GM12892 (cell line): ENCODE results near the gene KIF25.

Source experiments
- DNase-seq: peaks from one replicate; pipeline ENCODE4 v3.0.0; 2011; ENCODE audit not compliant: insufficient read length
- FAIRE-seq: peaks from 2 replicates; lab custom pipeline; 2011; peaks lifted over from hg19 to GRCh38; lab: Jason Lieb, UNC
- POLR2A ChIP-seq: IDR thresholded peaks from 2 replicates; pipeline ENCODE4 v1.6.1; 2011; ENCODE audit warnings: low read depth, low read length, control low read depth
- POLR2AphosphoS5 ChIP-seq: IDR thresholded peaks from 2 replicates; pipeline ENCODE4 v1.6.1; 2011; ENCODE audit warnings: low read depth, low read length, control low read depth
- TAF1 ChIP-seq: IDR thresholded peaks from 2 replicates; pipeline ENCODE4 v1.6.1; 2011; ENCODE audit warnings: low read depth, mild to moderate bottlenecking, control low read depth, low read length, borderline replicate concordance

Gene KIF25

GRCh38 chr6:168083514-168083885 lies 86.0 kb downstream of the KIF25 start:
- DNase-seq (no peak), FAIRE-seq (no peak)
- TF ChIP-seq TAF1 = no peak

- no peak for TF ChIP-seq POLR2A
- FAIRE-seq = no peak
These were observed 87.1 kb downstream of the KIF25 start for GRCh38 chr6:168084465-168085160.

GRCh38 chr6:168086066-168086465 lies 88.6 kb downstream of the KIF25 start:
- FAIRE-seq (no peak), DNase-seq (no peak)
- TF ChIP-seq POLR2A (no peak), TAF1 (no peak), POLR2AphosphoS5 (no peak)

More at GRCh38 chr6:168084465-168085160, 87.1 kb downstream of the KIF25 start:
- no peak for DNase-seq

DNA sequence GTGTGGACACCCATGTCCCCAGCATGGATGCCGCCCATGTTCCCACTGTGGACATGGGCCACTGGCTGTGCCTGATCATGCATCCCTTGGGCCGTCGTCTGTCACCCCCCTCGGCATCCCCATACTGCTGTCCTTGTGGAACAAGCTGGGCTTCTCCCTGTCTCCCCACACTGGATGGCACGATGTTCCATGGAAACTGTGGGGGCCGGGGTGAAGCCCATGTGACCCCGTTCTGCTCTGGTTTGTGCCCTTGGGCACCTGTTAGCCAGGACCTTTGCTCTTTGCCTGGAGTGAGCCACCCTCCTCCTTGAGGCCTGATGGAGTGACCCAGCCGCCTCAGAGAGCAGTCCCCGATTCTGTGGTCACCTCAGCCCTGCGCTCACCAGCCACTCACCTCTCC lies 89.1 kb downstream of the KIF25 start:
- TF ChIP-seq TAF1 = no peak
- no peak for TF ChIP-seq POLR2AphosphoS5
- TF ChIP-seq POLR2A = no peak
- FAIRE-seq (no peak), DNase-seq (no peak)

- DNase-seq (no peak), FAIRE-seq (no peak)
- TF ChIP-seq TAF1 (no peak), POLR2AphosphoS5 (no peak), POLR2A (no peak)
These were observed 90.1 kb downstream of the KIF25 start for GRCh38 chr6:168087436-168088160.

DNA sequence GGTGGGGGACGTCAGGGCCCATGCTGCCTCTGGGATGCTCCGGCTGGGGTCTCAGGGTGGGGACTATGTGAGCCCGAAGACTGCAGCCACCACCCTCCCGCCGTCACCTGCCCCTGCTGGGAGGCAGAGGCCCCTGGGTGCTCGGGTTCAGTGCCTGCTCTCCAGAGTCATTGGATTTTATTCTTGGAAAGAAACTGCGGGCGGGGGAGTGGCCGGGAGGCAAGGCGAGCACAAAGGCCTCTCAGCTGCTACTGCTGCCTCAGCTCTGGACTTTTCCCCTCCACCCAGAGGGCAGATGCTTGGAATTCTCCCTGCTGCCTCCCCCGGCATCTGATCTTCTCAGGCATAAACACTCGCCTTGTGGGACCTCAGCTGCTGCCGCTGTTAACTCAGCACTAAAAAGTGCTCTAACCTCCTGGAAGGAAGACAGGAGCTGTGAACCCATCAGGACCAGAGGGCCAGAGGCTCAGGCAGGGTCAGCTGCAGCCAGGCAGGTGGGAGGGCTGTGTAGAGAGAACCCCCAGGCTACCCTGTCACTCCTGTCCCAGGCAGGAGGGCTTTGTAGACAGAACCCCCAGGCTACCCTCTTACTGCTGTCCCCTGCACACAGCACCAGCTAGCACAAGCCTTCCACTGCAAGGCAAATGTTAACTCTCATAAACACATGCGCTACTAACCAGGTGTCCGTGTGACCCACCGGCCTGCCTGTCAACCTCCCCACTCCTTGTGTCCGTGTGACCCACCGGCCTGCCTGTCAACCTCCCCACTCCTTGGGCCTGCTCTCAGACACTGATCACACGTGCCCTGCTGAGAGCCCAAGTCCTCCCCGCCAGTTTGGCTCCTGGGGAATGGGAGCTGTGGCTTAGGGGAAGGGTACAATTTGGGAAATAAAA lies 90.9 kb downstream of the KIF25 start:
- FAIRE-seq (no peak), DNase-seq (no peak)
- no peak for TF ChIP-seq TAF1
- no peak for TF ChIP-seq POLR2AphosphoS5
- no peak for TF ChIP-seq POLR2A

DNA sequence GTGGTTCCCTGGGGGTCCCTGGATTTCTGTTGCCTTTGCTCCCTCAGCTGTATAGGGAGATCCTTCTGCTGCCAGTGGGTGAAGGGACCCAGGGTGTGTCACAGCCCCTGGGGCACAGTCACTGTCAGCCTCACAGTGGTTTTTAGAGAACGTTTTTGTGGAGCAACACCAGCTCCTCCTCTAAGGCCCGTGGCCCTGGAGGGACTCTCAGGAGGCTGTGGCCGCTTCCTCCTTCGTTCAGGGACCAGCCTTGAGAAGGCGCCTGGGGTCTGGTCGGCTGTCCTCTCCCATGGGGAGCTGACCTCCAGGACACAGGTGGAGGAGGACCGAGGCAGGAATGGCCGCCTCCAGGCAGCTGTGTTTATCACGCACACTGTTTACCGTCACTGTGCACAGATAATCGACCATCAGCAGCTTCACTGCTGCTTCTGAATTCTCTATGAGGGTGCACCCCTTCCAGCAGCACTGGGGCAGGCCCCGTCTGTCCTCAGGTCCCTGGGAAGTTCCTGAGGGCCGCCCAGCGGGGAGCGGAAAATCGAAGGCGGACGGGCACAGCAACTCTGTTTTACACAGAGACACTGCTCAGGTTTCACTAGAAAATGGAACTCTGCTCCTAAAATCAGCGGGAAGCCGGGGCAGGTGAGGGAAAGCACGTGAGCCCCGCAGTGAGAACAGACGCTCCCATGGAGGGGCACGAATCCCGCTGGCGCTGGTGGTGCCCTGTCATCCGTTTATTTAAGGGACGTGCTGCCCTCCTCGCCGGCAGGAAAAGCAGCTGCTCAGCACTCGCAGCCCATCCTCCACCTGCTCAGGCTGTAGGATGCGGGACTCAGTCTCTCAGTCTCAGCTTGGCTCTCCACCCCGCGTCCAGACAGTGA lies 92.0 kb downstream of the KIF25 start:
- DNase-seq = no peak
- TF ChIP-seq POLR2A (no peak), POLR2AphosphoS5 (no peak), TAF1 (no peak)
- FAIRE-seq = no peak

DNA sequence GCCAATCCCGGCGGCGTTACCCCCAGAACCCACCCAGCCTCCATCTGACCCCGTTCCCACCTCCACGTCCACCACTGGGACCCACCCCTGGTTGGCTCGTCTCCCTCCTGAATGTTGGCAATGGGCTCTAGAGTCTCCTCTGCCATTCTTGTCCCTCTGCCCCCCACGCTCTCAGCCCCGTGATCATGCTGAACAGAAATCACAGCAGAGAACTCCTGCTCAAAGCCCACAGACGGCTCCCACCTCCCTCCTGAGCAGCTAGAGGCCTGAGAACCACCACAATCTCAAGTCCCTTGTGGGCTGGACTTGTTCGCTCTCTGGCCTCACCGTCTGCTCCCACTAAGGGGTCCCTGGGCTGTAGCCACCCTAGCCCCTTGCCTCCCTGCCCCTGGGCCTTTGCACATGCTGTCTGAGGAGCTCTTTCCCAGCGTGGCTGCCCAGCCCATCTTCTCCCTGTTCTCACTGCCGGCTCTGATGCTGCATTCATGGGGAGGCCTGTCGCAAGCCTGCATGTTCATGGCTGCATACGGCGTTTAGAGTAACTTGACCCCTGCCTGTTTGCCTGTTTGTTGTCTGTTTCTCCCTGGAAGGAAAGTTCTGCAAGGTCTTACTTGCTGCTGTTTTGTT lies 92.7 kb downstream of the KIF25 start:
- FAIRE-seq (no peak), DNase-seq (no peak)
- TF ChIP-seq POLR2AphosphoS5 (no peak), TAF1 (no peak), POLR2A (no peak)

DNA sequence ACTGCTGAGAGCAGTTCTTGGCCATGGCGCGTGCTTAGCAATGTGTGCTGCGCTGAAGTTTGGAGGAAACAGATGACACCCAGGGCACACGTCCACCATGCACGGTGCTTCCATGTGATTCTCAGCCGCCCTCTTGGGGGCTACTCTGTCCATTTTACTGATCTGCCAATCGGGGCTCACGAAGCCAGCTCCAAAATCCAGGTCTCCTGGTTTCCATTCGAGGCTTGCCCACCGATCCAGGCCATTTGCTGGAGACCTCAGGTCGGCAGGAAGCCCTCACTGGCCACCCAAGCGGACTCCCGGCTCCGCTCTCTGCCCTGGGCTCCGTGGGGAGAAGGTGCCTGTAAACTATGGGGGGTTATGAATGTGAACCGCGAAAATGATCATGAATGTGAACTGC lies 93.2 kb downstream of the KIF25 start:
- no peak for DNase-seq
- no peak for FAIRE-seq
- TF ChIP-seq POLR2AphosphoS5 (no peak), TAF1 (no peak), POLR2A (no peak)

DNA sequence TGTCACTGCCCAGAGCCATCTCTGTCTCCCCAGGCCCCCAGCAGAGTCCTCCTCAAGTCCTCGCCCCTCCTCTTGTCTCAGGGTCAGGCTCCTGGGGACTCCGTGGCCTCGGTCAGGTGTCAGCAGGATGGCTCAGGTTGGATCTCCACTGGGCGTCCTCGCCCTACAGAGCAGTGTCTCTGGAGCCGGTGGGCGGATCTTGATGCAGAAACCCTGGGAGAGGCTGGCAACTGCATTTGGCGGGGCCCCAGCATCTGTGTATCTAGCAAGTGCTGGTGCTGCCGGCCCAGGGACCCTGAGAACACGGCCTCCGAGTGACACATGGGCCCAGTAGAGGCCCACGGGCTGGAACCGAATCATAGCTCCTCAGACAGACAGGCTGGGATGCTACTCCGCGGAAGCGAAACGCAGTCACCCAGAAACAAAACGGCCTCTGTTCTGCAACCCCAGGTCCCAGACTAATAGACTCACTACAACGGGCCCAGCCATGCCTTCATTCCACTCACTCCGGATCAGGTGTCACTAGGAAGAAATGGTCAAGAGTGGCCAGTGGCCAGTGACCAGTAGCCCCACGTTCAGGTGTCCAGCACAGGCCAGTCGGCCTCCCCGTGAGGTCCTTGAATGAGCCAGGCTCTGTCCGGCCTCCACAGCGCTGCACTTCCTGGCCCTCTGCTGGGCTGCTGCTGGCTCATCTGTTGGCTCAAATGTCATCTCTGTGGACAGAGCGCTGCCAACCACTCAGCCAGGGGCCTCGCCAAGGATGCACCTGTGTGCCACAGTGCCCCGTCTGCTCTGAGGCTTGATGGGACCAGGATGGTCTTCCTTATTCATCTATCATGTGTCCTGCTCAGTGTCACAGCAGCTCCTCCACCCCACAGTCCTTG lies 94.2 kb downstream of the KIF25 start:
- no peak for DNase-seq
- no peak for FAIRE-seq
- no peak for TF ChIP-seq POLR2AphosphoS5
- no peak for TF ChIP-seq TAF1
- no peak for TF ChIP-seq POLR2A
